Tongue (tissue), 2 donors: Measurements from ENCODE around the gene EIF4G1. TPM values are rescaled to one million over a fixed set of nuclear protein-coding genes. Genes with fewer than 3 reads are reported as not detected.

Experiments used
- DNase-seq: peaks from one replicate; pipeline ENCODE4 v3.0.0-alpha.2; 2015
- total RNA-seq: library from RNA; depleted of rRNA; stranded (reverse); fragments of >200 nt; gene quantifications from one replicate; pipeline ENCODE4 v1.2.3, GENCODE V29; 2014

The EIF4G1 gene
- total RNA-seq, 1 donor from 2014 or later, result 209 TPM

- no peak for DNase-seq
Measured at GRCh38 chr3:184307915-184308314, 6.5 kb upstream of the EIF4G1 start.

- no peak for DNase-seq
Measured at GRCh38 chr3:184308744-184309143, 5.7 kb upstream of the EIF4G1 start.

- DNase-seq, result no peak
Measured at GRCh38 chr3:184311633-184312032, 2.8 kb upstream of the EIF4G1 start.

- peak; percentile 87 for DNase-seq
Measured at GRCh38 chr3:184314700-184315542, 515 bp downstream of the EIF4G1 start.

GRCh38 chr3:184315543-184315867, 1.1 kb downstream of the EIF4G1 start:
- no peak for DNase-seq

GRCh38 chr3:184315871-184316661, 1.7 kb downstream of the EIF4G1 start:
- DNase-seq, result no peak

GRCh38 chr3:184316792-184317191, 2.4 kb downstream of the EIF4G1 start:
- DNase-seq, result no peak

GRCh38 chr3:184317201-184317600, 2.8 kb downstream of the EIF4G1 start:
- DNase-seq, result no peak

GRCh38 chr3:184320104-184320445, 5.7 kb downstream of the EIF4G1 start:
- DNase-seq, result peak; percentile 86

- DNase-seq, result no peak
Measured at GRCh38 chr3:184321666-184322065, 7.3 kb downstream of the EIF4G1 start.

GRCh38 chr3:184322731-184323487, 8.5 kb downstream of the EIF4G1 start:
- DNase-seq, result no peak

- no peak for DNase-seq
Measured at GRCh38 chr3:184323696-184324095, 9.3 kb downstream of the EIF4G1 start.

GRCh38 chr3:184325269-184325668, 10.9 kb downstream of the EIF4G1 start:
- DNase-seq, result no peak

GRCh38 chr3:184325715-184326369, 11.4 kb downstream of the EIF4G1 start:
- no peak for DNase-seq

GRCh38 chr3:184327171-184327570, 12.8 kb downstream of the EIF4G1 start:
- DNase-seq, result no peak

- DNase-seq, result no peak
Measured at GRCh38 chr3:184328516-184328915, 14.1 kb downstream of the EIF4G1 start.

- DNase-seq, result no peak
Measured at GRCh38 chr3:184332370-184333090, 18.1 kb downstream of the EIF4G1 start.

GRCh38 chr3:184333190-184333589, 18.8 kb downstream of the EIF4G1 start:
- no peak for DNase-seq

- DNase-seq, result no peak
Measured at GRCh38 chr3:184333700-184334099, 19.3 kb downstream of the EIF4G1 start.

GRCh38 chr3:184334470-184335158, 20.2 kb downstream of the EIF4G1 start:
- no peak for DNase-seq

GRCh38 chr3:184335291-184335660, 20.9 kb downstream of the EIF4G1 start:
- no peak for DNase-seq
